SK-N-SH (cell line): Measurements from ENCODE around the gene TFF1. TPM values are rescaled to one million over a fixed set of nuclear protein-coding genes. Genes with fewer than 3 reads are reported as not detected.

Experiments used
- CTCF ChIA-PET: fragments of 300-600, 350-600 bp; formaldehyde crosslinking; extraction: SDS; loops from one replicate; lab custom pipeline; 2021; lab: Yijun Ruan, JAX
- POLR2A ChIA-PET: fragments of 350-600 bp; sonication (Branson Sonifier 250); formaldehyde crosslinking; extraction: SDS; loops from one replicate; lab custom pipeline; 2020; ENCODE audit warnings: antibody characterized with exemption, inconsistent platforms; lab: Yijun Ruan, JAX
- DNase-seq: peaks from one replicate; pipeline ENCODE4 v3.0.0; 2012
- H2AFZ ChIP-seq: fragments of 200-600 bp; sonication (generic); 2 replicates; pipeline ENCODE4 v1.8.1; 2016; ENCODE audit warnings: antibody characterized with exemption, mild to moderate bottlenecking, low read depth
- H3F3A ChIP-seq: fragments of 200-600 bp; sonication (generic); replicated peaks from 2 replicates; pipeline ENCODE3; 2016; ENCODE audit warnings: antibody characterized with exemption, mild to moderate bottlenecking; ENCODE audit not compliant: insufficient read depth
- H3K27ac ChIP-seq, 2 experiments: fragments of 200-500 bp in 1 of 2; fragments of 200-600 bp in 1 of 2; sonication (Bioruptor generic) in 1 of 2; sonication (generic), shearing (Covaris generic) in 1 of 2; 2 replicates each; pipeline versions ENCODE4 v1.5.1 to v1.6.1; 2014 to 2016; ENCODE audit warnings: low read depth in 2 of 2, inconsistent platforms in 1 of 2, low read length in 1 of 2, mild to moderate bottlenecking in 1 of 2, mixed read lengths in 1 of 2
- H3K27me3 ChIP-seq: fragments of 200-600 bp; sonication (generic), shearing (Covaris generic); 2 replicates; pipeline ENCODE4 v1.6.1; 2016; ENCODE audit warnings: mixed run types; ENCODE audit not compliant: insufficient read depth
- H3K36me3 ChIP-seq, 2 experiments: fragments of 200-500 bp in 1 of 2; fragments of 200-600 bp in 1 of 2; sonication (Bioruptor generic) in 1 of 2; sonication (generic) in 1 of 2; replicated peaks in 1 of 2; 2 replicates each; pipeline versions ENCODE3 to v1.5.1; 2014 to 2016; ENCODE audit warnings: low read length in 1 of 2, mild to moderate bottlenecking in 1 of 2; ENCODE audit not compliant: insufficient read depth in 2 of 2, control insufficient read depth in 1 of 2
- H3K4me1 ChIP-seq, 2 experiments: fragments of 200-500 bp in 1 of 2; fragments of 200-600 bp in 1 of 2; sonication (Bioruptor generic) in 1 of 2; sonication (generic), shearing (Covaris generic) in 1 of 2; 2 replicates each; pipeline versions ENCODE4 v1.5.1 to v1.6.1; 2014 to 2016; ENCODE audit warnings: low read depth in 1 of 2, low read length in 1 of 2, mixed run types in 1 of 2; ENCODE audit not compliant: insufficient read depth in 2 of 2, control insufficient read depth in 1 of 2
- H3K4me2 ChIP-seq: fragments of 200-600 bp; sonication (generic), shearing (Covaris generic); 2 replicates; pipeline ENCODE4 v1.6.1; 2017; ENCODE audit warnings: mixed run types
- H3K4me3 ChIP-seq, 2 experiments: fragments of 200-500 bp in 1 of 2; fragments of 200-600 bp in 1 of 2; sonication (Bioruptor generic) in 1 of 2; sonication (generic), shearing (Covaris generic) in 1 of 2; 2 replicates each; pipeline versions ENCODE4 v1.5.1 to v1.8.1; 2014 to 2016; ENCODE audit warnings: low read depth in 2 of 2, inconsistent platforms in 1 of 2, low read length in 1 of 2, mild to moderate bottlenecking in 1 of 2, mixed read lengths in 1 of 2, moderate library complexity in 1 of 2
- H3K79me2 ChIP-seq: fragments of 200-600 bp; sonication (generic); 2 replicates; pipeline ENCODE4 v1.8.1; 2017; ENCODE audit warnings: mild to moderate bottlenecking; ENCODE audit not compliant: insufficient read depth
- H3K9ac ChIP-seq: fragments of 200-600 bp; sonication (generic); 2 replicates; pipeline ENCODE4 v1.6.1; 2017; ENCODE audit warnings: mixed run types
- H3K9me2 ChIP-seq: fragments of 200-600 bp; sonication (generic); 2 replicates; pipeline ENCODE4 v1.6.1; 2017; ENCODE audit warnings: mixed run types
- H3K9me3 ChIP-seq: fragments of 200-600 bp; sonication (generic); 2 replicates; pipeline ENCODE4 v1.6.1; 2017; ENCODE audit warnings: mixed run types, mild to moderate bottlenecking, moderate library complexity
- H4K20me1 ChIP-seq: fragments of 200-600 bp; sonication (generic); 2 replicates; pipeline ENCODE4 v1.6.1; 2017; ENCODE audit warnings: mild to moderate bottlenecking, mixed run types; ENCODE audit not compliant: insufficient read depth
- CHD2 ChIP-seq: fragments of 150-350 bp; IDR thresholded peaks from 2 replicates; pipeline ENCODE4 v1.6.1; 2018; ENCODE audit warnings: low read length; ENCODE audit not compliant: partially characterized antibody
- CTCF ChIP-seq: fragments of 200-600 bp; sonication (generic); IDR thresholded peaks from 2 replicates; pipeline ENCODE4 v1.6.1; 2017; ENCODE audit warnings: antibody characterized with exemption, mild to moderate bottlenecking, moderate library complexity
- EZH2phosphoT487 ChIP-seq: fragments of 200-600 bp; sonication (generic); IDR thresholded peaks from 2 replicates; pipeline ENCODE4 v1.6.1; 2017; ENCODE audit warnings: low read depth, mixed run types, mild to moderate bottlenecking, antibody characterized with exemption, moderate library complexity, borderline replicate concordance
- FOSL2 ChIP-seq: IDR thresholded peaks from 2 replicates; pipeline ENCODE4 v1.4.0; 2012; ENCODE audit warnings: low read depth, mild to moderate bottlenecking, moderate library complexity, borderline replicate concordance
- GABPA ChIP-seq: IDR thresholded peaks from 2 replicates; pipeline ENCODE4 v1.4.0; 2012; ENCODE audit warnings: low read depth, mild to moderate bottlenecking
- GATA2 ChIP-seq: sonication (generic); formaldehyde crosslinking; IDR thresholded peaks from 2 replicates; pipeline ENCODE4 v1.5.0; 2020; ENCODE audit warnings: mild to moderate bottlenecking, missing genetic modification reagents
- IRF3 ChIP-seq: fragments of 150-350 bp; IDR thresholded peaks from 2 replicates; pipeline ENCODE4 v1.6.1; 2016; ENCODE audit warnings: mild to moderate bottlenecking, low read depth, low read length
- MAX ChIP-seq: IDR thresholded peaks from 2 replicates; pipeline ENCODE4 v1.4.0; 2012; ENCODE audit warnings: low read depth
- MEF2A ChIP-seq: IDR thresholded peaks from 2 replicates; pipeline ENCODE4 v1.4.0; 2012; ENCODE audit warnings: low read depth, borderline replicate concordance
- PBX3 ChIP-seq: IDR thresholded peaks from 2 replicates; pipeline ENCODE4; 2012
- POLR2AphosphoS5 ChIP-seq: IDR thresholded peaks from 2 replicates; pipeline ENCODE4 v1.6.1; 2012; ENCODE audit warnings: low read depth, low read length
- USF1 ChIP-seq: IDR thresholded peaks from 2 replicates; pipeline ENCODE4 v1.4.0; 2012; ENCODE audit warnings: low read depth, borderline replicate concordance
- YY1 ChIP-seq: IDR thresholded peaks from 2 replicates; pipeline ENCODE4 v1.4.0; 2012; ENCODE audit warnings: low read depth, mild to moderate bottlenecking
- WGBS: methylation state at CpG from one replicate; pipeline ENCODE4 v1.1.6; 2017; ENCODE audit warnings: low lambda C conversion rate; 5-methylcytosine and 5-hydroxymethylcytosine counted together
- polyA plus RNA-seq, 3 experiments: library from polyadenylated mRNA; depleted of rRNA; stranded (reverse); fragments of >200 nt; gene quantifications; 2 replicates each; pipeline ENCODE4 v1.2.3, GENCODE V29; 2012

The TFF1 gene
- polyA plus RNA-seq, 1 of the 3 experiments (the other 2 are of a cell fraction), result not detected

GRCh38 chr21:42387164-42387563, 20.8 kb upstream of the TFF1 start:
- WGBS, result 16% methylated on average over 3 of the region's 3 CpGs
- no peaks in the 10 kb centered on the region for H3K9me3 ChIP-seq
- POLR2A ChIA-PET, result no interaction called here

More at GRCh38 chr21:42387164-42387563, 20.8 kb upstream of the TFF1 start:
- no peak for DNase-seq
- TF ChIP-seq GABPA (no peak), PBX3 (no peak), FOSL2 (no peak), GATA2 (no peak), YY1 (no peak), IRF3 (no peak), CTCF (no peak), USF1 (no peak), EZH2phosphoT487 (no peak), MEF2A (no peak), CHD2 (no peak), MAX (no peak), POLR2AphosphoS5 (no peak)
- TF ChIP-seq, all 33 proteins: peak for 0
- no peak overlapping the region for H3K27ac ChIP-seq
- no peaks in the 10 kb centered on the region for H3K4me1 ChIP-seq
- no peaks in the 10 kb centered on the region for H3F3A ChIP-seq
- no peak overlapping the region for H3K4me2 ChIP-seq
- no peak overlapping the region for H3K4me3 ChIP-seq
- no peaks in the 10 kb centered on the region for H4K20me1 ChIP-seq
- H3K27me3 ChIP-seq, result no peaks in the 10 kb centered on the region
- no peaks in the 10 kb centered on the region for H3K79me2 ChIP-seq
- no peaks in the 10 kb centered on the region for H3K36me3 ChIP-seq
- no peaks in the 10 kb centered on the region for H3K9me2 ChIP-seq
- H3K9ac ChIP-seq, result no peak overlapping the region
- CTCF ChIA-PET, result interaction anchor here (1.2 kb wide), 1 partner anchor 7 kb away, joined by 4 read pairs; no protein-coding TSS in a partner anchor
- no peak overlapping the region for H2AFZ ChIP-seq
